NOMO-1 (cell line): ENCODE data around the gene ANXA2R.
"Not testable (repeated sequence)": the region's sequence is repeated elsewhere in the genome, so short reads cannot be mapped to it uniquely, and the experiment has no call there.

ENCODE experiments used
- DNase-seq, 2 experiments: peaks; one replicate each; lab custom pipeline; 2025; ENCODE audit not compliant: unreplicated experiment in 2 of 2; lab: John Stamatoyannopoulos, UW

ANXA2R gene

DNA sequence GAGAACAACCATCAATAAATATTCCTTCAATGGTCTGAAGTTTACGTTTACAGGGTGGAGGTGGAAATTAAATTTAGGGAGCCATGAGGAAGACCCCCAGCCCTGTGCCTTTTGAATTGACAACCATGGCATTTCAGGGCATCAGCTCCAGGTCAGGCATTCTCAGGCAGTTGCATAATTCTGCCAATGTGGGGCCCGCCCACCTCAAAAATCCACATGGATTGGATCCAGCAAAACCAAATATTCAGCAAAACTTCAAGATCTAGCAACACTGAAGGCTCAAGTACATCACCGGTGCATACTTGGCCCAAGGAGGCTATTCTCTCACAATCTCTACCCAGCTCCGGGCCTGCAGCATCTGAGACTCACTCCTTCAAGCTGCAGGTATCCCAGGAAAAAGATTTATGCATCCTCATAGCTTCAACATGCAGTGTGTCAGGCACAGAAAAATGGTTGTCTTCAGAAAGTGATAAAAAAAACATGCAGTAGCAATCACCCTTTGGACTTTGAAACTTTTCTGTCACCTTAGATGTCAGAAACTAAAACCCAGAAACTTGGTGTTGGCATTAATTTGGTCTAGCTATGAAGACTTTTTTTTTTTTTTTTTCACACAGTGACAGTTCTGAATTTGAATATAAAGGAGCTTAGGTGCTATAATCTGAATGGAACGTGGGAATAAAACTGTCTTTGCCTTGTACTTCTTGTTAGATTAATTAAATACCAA, 21.4 kb upstream of the ANXA2R start:
- no peak for DNase-seq

DNA sequence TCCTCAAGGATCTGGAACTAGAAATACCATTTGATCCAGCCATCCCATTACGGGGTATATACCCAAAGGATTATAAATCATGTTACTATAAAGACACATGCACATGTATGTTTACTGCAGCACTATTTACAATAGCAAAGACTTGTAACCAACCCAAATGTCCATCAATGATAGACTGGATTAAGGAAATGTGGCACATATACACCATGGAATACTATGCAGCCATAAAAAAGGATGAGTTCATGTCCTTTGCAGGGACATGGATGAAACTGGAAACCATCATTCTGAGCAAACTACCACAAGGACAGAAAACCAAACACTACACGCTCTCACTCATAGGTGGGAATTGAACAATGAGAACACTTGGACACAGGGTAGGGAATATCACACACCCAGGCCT, 19.9 kb upstream of the ANXA2R start:
- not testable (repeated sequence) for DNase-seq

DNA sequence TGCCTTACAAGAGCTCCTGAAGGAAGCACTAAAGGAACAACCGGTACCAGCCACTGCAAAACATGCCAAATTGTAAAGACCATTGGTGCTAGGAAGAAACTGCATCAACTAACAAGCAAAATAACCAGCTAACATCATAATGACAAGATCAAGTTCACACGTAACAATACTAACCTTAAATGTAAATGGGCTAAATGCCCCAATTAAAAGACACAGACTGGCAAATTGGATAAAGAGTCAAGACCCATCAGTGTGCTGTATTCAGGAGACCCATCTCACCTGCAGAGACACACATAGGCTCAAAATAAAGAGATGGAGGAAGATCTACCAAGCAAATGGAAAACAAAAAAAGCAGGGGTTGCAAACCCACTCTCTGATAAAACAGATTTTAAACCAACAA, 15.0 kb upstream of the ANXA2R start:
- DNase-seq = not testable (repeated sequence)

DNA sequence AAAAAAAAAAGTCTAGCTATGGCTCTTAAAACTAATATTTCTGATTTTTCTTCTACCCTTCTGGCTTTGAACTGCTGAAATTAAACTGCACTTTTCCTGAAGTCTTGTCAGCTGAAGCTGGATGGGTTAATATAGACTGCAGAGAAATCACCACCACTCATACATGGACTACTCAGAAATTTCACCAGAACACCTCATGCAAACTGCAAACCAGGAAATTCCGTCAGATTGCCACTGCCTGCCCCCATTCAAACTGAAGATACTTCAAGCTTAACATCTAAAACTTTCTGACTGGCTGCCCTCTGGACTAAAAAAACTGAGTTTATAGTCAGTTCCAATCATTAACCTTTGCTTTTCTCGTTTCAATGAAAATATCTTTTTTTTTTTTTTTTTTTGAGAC, 11.6 kb upstream of the ANXA2R start:
- DNase-seq = no peak

DNA sequence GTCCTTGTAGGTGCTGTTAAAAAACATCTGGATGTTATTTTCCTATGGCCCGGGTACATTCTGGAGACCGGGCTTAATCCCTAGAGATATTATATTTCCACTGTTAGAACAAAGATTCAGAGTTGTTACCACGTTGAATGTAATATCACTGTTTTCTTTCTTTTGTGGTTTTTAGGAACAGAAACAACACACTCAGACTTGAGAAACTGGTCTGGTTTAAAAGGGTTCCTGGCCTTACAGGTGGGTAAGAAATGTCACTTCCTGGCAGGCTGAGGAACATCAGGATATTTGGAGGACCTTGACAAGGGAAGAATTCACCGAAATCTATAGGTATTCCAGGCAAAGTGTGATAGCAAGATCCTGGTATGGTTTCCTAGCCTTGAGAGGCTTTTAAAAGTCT, 10.3 kb upstream of the ANXA2R start:
- no peak for DNase-seq

DNA sequence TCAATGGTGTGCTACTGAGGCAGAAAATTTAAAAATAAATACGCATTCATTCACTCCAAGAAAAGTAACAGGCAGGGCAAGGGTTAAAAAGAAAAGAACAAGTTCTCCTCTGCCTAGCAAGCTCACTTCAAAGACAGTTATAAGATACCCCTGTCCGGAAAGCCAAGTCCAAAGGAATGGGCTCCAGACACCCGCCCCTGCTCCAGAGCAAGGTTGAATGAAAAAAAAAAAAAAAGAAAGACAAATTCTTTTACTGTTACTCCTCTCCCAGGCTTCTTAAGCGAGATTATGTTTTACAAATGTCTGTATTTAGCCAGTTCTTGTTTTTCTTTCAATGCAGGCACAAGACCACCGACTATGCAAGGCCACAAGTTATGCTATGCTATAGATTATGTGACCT, 9.1 kb upstream of the ANXA2R start:
- no peak for DNase-seq

DNA sequence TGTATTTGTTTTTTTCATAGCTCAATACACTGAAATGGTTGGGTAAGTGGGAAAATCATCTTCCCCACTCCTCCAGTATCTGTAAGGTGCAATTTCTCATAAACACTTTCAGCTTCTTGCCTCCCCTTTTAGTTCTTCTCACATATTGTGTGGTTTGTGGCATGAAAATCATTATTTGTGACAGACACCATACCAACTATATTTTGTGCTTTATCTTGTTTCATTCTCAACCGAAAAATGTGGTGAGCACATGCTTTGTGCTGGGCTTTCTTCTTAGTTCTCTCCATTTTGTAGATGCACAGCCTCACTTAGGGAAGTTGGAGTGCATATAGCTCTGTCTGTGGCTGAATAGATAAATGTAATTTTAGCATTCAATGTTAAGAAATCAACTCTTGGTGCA, 6.4 kb upstream of the ANXA2R start:
- no peak for DNase-seq

DNA sequence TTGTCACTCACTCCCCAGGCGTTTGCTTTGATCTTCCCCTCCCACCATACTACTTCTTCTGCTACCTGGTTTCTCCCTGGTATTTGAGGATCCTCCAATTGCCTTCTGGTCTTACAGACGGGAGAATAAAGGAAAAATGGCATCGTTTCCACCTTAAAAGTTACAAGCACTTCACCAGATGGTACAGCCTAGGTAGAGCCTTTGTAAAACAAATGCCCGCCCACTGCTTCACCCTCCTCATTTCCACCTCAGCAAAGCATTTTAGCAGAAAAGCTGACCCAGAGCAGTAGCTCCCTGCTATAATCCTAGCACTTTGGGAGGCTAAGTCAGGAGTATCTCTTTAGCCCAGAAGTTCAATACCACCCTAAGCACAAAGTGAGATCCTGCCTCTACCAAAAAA, 5.1 kb upstream of the ANXA2R start:
- DNase-seq = no peak

DNA sequence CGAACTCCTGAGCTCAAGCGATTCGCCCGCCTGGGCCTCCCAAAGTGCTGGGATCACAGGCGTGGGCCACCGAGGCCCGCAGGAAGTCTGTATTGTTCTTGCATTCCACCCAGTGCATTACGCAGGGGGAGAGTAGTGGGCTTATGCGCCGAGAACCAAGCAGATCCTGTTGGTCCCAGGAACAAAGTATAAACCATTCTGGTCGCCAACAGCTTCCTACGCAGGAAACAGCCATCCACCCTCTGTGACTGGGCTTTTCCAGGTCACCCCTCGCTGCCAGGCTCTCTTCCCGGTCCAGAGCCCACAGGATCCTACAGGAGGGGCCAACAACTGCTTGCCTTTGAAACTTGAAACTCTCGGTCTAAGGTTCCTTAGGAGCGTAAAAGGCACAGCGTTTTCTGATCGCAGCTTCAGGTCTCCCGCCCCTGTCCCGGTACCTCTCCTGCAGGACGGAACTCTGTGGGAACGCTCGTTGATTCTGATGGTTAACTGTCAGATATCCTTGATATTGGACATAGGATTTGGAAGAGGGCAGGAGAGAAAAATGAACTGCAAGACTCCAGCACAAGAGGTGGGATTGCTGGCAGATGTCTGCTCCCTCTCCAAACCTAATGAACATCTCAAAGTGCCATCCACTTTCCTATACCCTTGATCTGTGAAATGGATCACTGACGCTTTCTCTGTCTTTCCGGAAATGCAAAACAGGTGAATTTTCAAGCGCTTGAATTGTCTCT, 4.2 kb upstream of the ANXA2R start:
- no peak for DNase-seq

DNA sequence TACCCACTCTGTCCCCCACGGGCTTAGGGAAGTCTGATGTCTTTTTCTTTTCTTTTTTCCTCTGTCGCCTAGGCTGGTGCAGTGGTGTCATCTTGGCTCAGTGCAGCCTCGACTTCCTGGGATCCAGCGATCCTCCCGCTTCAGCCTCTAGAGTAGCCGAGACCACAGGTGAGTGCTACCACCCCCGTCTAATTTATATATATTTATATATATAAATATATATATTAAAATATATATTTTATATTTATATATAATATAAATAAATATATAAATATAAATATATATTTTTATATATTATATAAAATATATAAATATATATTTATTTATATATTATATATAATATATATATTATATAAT, 3.3 kb upstream of the ANXA2R start:
- DNase-seq = no peak

DNA sequence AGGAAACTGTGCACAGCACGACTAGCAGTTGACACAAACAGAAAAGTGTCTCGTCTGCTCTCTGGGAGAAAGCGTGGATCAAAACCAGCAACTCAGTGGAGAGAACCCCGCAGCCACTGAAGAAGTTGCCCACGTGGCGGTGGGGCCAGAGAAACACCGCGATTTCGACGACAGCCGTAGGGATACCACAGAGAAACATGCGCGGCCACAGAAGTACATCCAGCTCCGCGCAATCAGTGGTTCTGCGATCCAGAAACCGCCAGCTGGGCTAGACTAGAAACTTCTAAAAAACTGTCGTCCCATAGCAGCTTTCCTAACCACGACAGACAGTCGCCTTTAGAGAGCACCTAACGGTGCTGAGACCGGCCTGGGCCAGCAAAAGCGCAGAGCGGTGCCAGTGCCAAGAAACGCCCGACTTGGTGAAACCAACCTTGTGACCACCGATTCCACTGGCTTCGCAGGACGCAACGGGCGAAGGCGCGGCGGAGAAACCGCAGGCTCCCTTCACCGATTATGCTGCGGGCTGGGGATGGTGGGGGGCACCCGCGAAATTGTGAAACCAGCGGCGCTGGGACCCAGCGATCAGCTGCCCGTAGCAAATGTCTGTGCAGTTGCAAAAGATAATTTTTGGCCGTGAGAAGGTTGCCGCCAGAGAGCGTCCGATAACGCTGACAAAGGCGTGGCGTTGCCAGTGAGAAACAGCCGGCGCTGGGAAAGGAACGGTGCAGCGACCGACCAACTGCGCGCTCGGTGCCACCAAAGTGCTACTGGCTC, 2.7 kb upstream of the ANXA2R start:
- peak; percentile 97 to 98 for DNase-seq

DNA sequence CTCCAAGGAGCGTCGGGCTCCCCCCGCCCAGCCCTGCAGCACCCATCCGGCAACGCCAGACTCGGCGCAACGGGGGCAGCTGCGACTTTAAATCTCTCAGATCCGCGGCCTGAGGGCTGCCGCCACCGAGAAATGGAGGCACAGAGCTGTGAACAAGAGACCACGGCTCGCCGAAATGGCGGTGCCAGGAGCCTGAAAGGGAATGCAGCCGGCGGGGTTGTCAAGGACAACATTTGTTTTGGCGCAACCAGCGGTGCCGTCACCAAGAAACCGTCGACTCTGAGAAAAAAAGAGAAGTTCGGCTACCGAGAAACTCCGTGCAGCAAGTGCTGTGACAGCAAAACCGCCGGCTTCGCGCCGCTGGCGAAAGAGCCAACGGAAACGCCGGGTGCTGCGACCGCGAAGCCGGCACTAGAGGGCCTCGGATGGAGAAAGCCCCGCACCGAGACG, 2.1 kb upstream of the ANXA2R start:
- peak; percentile 98 to 99 for DNase-seq

DNA sequence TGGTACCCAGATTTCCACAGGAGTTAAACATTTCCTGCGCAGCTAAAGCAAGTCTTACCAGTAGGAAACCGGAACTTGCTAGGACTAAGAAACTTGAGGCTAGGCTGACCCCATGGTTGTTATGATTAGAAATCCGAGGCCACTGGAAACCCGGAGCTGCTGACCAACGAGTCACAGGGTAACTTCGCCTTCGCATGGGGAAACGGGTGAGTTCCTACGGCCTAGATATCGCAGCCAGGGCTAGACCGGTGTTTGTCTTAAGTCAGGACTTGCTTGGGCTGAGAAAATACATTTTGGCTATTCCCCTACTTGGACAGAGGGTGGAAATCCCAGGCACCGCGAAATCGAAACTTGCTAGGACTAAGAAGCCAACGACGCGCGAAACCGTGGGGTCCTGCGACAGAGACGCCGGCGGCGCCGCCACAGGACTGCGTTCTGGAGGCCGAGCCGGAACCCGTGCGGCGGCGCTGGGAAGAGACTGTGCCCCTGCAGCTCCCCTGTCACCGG, 1.6 kb upstream of the ANXA2R start:
- DNase-seq = peak; percentile 85 to 88

DNA sequence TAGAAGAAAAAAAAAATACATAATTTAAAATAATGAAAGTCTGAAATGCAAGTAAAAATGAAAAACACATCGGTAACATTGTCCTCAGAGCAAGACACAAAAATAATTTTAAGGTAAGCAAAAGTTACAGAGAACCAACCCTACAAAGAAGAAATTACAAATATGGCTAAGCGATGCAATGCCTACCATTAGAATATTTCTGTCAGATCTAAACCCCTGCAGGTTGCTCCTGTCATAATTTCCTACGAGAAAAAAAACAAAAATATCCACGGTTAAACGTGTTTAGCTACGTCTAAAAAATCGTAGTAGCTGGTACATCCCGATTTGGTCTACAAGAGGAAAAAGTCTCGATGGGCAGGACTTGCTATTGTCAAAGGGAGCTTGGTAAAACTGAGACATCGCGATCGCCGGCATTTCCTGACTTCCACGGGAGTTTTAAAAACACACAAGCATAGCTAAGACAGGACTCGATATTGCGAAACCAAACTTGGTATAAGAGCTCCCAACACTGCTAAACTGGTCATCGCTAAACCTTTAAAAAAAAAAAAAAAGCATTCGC, 1.1 kb upstream of the ANXA2R start:
- DNase-seq = no peak

DNA sequence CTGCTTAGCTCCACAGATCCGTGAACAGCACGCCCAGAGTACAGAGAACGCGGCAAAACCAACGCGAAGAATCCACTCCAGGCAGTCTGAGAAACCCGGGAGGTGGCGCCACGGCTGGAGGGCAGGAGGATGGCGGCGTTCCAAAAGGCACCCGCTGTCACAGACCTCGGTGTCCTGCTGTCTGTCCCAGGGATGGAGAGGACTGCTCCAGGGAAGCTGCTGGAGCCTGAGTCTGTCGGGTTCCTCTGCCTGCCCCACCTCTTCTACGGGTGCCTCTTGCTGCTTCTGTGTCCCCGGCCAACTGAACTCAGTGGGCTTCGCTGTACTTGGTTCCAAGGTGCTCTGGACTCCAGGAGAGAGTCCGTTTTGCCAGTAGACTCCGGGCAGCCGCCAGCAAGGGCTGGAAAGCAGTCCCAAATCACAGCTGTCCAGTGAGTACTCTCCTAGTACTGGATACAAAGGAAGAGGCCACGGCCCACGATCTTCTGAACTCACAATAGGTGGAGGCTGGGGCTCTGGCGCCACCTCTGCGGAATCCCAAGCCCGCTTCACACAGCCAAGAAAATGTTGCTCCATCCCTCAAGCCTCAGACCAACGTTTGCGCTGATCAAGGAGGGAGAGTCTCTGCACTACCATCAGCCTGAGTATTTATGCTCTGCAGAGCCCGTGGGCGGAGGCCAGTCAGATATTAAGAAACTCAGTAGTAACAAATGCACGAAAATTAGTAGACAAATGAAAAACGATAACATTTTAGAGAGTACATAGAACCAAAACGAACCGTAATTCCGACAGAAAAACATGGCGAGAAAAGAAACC, 440 bp downstream of the ANXA2R start:
- peak; percentile 86 to 88 for DNase-seq

DNA sequence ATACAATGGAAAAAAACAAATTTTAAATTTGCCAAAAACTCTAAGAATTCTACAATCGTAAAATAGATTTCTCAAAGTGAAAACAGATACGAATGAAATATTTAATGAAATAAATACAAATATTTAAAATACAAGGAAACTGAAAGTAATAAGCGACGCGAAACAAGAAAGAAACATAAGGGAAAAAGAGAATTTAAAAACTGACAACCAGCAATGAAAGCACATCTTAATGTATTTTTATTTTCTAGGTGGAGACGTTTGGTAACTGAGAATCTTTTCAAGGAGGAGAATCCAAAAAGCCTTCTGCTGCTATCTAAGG, 1.0 kb downstream of the ANXA2R start:
- no peak for DNase-seq

DNA sequence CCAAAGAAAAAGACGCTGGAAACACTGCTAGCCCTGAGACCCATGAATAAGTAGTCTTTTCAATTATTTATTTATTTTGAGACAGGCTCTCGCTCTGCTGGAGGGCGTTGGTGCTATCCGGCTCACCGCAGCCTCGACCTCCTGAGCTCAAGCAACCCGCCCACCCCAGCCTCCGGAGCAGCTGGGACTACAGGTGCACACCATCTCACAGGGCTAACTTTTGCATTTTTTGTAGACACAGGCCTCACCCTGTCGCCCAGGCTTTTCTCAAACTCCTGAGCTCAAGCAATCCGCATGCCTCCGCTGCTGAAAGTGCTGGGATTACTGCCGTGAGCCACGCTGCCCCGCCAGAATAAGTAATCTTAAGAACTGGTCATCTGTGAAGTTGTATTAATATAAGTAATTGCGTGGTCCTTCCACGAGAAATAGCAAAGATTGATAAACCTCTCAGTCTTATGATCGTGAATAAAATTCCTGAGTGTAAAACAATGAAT, 1.6 kb downstream of the ANXA2R start:
- no peak for DNase-seq

DNA sequence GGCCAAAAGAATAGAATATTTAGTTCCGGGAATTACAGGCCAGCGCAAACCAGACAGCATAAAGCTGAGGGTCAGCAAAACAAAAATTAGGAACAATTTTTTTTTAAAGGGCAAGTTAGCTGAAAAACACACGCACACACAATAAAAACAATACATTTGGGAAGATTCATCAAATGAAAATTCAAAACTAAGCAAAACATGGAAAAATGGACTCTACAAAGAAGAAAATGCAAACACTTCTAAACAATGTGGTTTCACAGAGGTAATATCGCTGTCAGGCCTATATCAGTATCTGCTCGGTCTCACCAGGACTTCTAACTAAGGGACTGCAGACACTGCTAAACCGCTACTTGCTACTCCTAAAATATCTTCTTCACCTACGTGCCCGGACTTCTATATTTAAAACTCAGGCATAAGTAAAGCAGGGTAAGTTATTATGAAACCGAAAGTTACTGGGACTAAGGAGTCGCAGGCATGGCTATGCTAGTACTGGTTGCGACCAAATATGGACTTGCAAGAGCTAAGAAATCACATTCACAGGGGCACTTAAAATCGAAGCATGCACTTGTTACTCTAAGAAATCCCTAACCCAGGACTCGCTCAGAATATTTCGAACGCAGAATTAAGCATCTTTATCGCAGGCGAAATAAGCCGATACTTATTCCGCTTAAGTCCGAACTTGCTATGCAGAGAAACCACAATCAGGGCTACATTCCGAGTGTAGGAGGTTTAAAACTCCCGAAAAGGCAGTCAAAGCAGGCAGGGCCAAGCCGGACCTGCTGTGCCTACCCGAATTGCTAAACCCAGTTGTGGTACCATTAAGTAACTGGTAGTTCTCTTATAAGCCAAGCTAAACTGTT, 2.3 kb downstream of the ANXA2R start:
- peak; percentile 77 to 96 for DNase-seq

DNA sequence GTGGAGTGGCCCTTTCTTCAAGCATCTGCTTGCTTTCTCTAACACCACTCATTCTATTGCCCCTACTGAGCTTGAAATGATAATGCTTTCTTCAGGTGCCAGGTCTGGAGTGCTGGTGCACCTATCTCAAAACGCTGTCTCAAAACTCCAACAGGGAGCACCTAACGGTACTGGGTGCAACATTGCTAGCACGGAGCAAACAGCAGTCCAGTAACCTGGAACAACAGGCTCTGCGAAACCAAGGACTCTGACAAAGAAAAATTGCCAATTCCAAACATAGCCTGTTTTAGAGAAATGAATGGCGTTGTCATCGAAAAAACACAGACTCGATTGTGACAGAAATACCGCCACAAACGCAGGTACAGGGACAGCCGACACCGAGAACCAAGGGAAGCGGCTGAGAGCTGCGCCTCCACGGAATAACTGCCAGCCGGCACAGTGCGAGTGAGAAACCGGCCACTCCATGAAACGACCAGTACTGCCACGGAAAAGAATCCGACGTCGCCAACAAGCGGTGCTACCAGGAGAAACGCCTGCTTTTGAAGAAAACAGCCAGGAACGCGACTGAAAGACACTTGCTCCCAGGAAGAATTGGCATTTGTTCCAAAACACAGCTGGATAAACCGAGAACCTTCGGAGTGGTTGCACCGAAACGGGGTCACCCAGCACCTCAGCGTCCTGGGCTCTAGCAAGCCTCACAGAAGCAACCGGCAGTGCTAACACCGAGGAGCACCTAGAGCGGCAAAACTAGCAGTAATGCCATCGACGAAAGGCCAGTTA, 3.1 kb downstream of the ANXA2R start:
- no peak for DNase-seq
